GM19463 (cell line): ENCODE measurements around the gene SCP2D1.

Experiments
- ATAC-seq: cut with Tn5 transposase; IDR thresholded peaks from one replicate; pipeline ENCODE4 v1.9.1; 2021; ENCODE audit warnings: mild to moderate bottlenecking, moderate library complexity; ENCODE audit not compliant: unreplicated experiment

SCP2D1 gene

GRCh38 chr20:18858816-18859215, 45.2 kb downstream of the SCP2D1 start:
- ATAC-seq: no peak
